ENCODE measurements around the gene OR2L13. TPM values are rescaled to one million over a fixed set of nuclear protein-coding genes. Genes with fewer than 3 reads are reported as not detected.

OR2L13 gene
- total and polyA plus RNA-seq, 2 donors (not counting 3 experiments of a cell fraction or from before 2014, with no cell fraction given): not detected

DNA sequence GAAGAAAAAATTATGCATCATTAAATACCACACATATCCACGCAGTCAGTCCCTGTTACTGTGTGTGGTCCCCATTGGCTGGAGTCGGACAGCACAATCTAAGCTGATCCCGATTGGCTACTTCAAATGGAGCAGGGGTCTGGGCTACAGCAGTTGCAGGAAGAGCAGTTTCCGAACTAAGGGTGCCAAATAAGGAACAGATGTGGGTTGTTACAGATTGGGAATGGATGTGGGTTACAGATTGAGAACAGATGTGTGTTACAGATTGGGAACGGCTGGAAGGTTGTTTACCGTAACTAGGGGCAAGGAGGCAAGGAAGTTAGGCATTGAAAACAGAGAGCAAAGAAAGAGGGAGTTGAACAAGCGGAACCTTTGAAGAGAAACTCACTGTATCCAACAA lies 19.9 kb downstream of the OR2L13 start:
- no peak for TF ChIP-seq EZH2 (IDR thresholded peaks at IDR 0.05; ENCODE audit: borderline replicate concordance, low read depth, low read length, severe bottlenecking)
- no peak for TF ChIP-seq POLR2A (IDR thresholded peaks at IDR 0.05; ENCODE audit: low read depth, low read length)
- no peak for TF ChIP-seq MYC (IDR thresholded peaks at IDR 0.05; ENCODE audit: low read depth, low read length)
- TF ChIP-seq, protein P1, sequence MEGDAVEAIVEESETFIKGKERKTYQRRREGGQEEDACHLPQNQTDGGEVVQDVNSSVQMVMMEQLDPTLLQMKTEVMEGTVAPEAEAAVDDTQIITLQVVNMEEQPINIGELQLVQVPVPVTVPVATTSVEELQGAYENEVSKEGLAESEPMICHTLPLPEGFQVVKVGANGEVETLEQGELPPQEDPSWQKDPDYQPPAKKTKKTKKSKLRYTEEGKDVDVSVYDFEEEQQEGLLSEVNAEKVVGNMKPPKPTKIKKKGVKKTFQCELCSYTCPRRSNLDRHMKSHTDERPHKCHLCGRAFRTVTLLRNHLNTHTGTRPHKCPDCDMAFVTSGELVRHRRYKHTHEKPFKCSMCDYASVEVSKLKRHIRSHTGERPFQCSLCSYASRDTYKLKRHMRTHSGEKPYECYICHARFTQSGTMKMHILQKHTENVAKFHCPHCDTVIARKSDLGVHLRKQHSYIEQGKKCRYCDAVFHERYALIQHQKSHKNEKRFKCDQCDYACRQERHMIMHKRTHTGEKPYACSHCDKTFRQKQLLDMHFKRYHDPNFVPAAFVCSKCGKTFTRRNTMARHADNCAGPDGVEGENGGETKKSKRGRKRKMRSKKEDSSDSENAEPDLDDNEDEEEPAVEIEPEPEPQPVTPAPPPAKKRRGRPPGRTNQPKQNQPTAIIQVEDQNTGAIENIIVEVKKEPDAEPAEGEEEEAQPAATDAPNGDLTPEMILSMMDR (IDR thresholded peaks at IDR 0.05; ENCODE audit: extremely low read depth in 1 of 2, insufficient read depth in 1 of 2, low read depth in 1 of 2, low read length in 2 of 2): no peak
- no peak for TF ChIP-seq FOS (IDR thresholded peaks at IDR 0.05; ENCODE audit: borderline replicate concordance, insufficient read depth, low read length)
- TF ChIP-seq POLR2AphosphoS5 (IDR thresholded peaks at IDR 0.05; ENCODE audit: insufficient read depth, low read depth, low read length): no peak
- no peak for TF ChIP-seq GATA2 (IDR thresholded peaks at IDR 0.05; ENCODE audit: insufficient read depth, insufficient read length, low read depth, low read length)
- TF ChIP-seq, protein P2, sequence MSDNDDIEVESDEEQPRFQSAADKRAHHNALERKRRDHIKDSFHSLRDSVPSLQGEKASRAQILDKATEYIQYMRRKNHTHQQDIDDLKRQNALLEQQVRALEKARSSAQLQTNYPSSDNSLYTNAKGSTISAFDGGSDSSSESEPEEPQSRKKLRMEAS (IDR thresholded peaks at IDR 0.05; ENCODE audit: insufficient read depth, insufficient read length): no peak
- no peak for TF ChIP-seq JUN (IDR thresholded peaks at IDR 0.05; ENCODE audit: borderline replicate concordance, insufficient read depth, insufficient read length, low read depth)
- DNase-seq (ENCODE audit: low read depth, low spot score) (no peak), FAIRE-seq (no peak)
- no peaks in the 10 kb centered on the region for H3K79me2 ChIP-seq (ENCODE audit: control insufficient read depth, insufficient read depth, low read length)
- no peak overlapping the region for H3K4me3 ChIP-seq (replicated peaks in 1 of 3; ENCODE audit: insufficient read depth in 1 of 3, low read depth in 1 of 3, low read length in 3 of 3)
- intact Hi-C loops (cut with micrococcal nuclease) (no loop called here), dilution Hi-C loops (cut with MboI; ENCODE audit: extremely low pct_ligation_motif_present, low sequenced_read_pairs) (no loop called here)
- no peaks in the 10 kb centered on the region for H4K20me1 ChIP-seq (replicated peaks; ENCODE audit: control insufficient read depth, extremely low read depth, insufficient read depth, low read length)
- peaks cover 3% of the 10 kb centered on the region for H3K9me3 ChIP-seq (replicated peaks; ENCODE audit: control insufficient read depth, insufficient read depth, low read length)
- H3K9ac ChIP-seq (replicated peaks; ENCODE audit: extremely low read depth, insufficient read depth, low read length): no peak overlapping the region
- no peak overlapping the region for H3K27ac ChIP-seq (ENCODE audit: insufficient read depth, low read depth, low read length)
- no peaks in the 10 kb centered on the region for H3K36me3 ChIP-seq (ENCODE audit: control insufficient read depth in 2 of 2, extremely low read depth in 1 of 2, insufficient read depth in 2 of 2, low read length in 2 of 2)
- no peaks in the 10 kb centered on the region for H3K9me1 ChIP-seq (replicated peaks; ENCODE audit: control insufficient read depth, extremely low read depth, insufficient read depth, low read length)
- no peak overlapping the region for H2AFZ ChIP-seq (ENCODE audit: low read depth, low read length)
- no TSS peak for BruUV-seq (replicated peaks)
- ChIA-PET CTCF (interaction anchor here (0.9 kb wide), 1 partner anchor 13 kb away, joined by 3 read pairs; no protein-coding TSS in a partner anchor), POLR2A (interaction anchor here (0.6 kb wide), 1 partner anchor 276 kb away, joined by 5 read pairs; no protein-coding TSS in a partner anchor)
- no peaks in the 10 kb centered on the region for H3K4me1 ChIP-seq (ENCODE audit: control insufficient read depth, extremely low read depth, insufficient read depth, low read length)
- H3K27me3 ChIP-seq (ENCODE audit: control insufficient read depth in 2 of 2, insufficient read depth in 2 of 2, low read length in 2 of 2): no peaks in the 10 kb centered on the region
- no peak overlapping the region for H3K4me2 ChIP-seq (ENCODE audit: insufficient read depth, low read length)

All from endothelial cell of umbilical vein (primary cell).